ENCODE data around the gene C19orf12.
"Not testable (repeated sequence)": the region's sequence is repeated elsewhere in the genome, so short reads cannot be mapped to it uniquely, and the experiment has no call there.

C19orf12 gene

DNA sequence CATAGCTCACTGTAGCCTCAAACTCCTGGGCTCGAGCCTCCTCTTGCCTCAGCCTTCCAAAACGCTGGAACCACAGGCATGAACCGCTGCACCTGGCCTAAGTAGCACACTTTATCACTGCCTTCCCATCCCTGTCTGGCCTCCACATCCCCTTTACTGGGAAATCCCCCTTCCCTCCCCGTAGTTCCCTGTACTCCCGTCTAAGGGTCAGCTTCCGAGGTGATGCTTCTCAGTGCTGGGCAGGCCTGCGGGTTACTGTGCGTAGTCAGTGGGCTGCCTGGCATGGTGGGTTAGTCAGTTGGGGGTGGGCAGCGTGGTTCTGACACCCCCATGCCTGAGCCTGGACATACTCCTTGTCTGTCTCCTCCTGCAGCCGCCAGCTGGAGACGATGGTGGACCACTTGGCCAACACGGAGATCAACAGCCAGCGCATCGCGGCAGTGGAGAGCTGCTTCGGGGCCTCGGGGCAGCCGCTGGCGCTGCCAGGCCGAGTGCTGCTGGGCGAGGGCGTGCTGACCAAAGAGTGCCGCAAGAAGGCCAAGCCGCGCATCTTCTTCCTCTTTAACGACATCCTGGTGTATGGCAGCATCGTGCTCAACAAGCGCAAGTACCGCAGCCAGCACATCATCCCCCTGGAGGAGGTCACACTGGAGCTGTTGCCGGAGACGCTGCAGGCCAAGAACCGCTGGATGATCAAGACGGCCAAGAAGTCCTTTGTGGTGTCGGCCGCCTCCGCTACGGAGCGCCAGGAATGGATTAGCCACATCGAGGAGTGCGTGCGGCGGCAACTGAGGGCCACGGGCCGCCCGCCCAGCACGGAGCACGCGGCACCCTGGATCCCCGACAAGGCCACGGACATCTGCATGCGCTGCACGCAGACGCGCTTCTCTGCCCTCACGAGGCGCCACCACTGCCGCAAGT lies 41.4 kb downstream of the C19orf12 start:
- DNase-seq (ENCODE audit: low spot score), result no peak
- in situ Hi-C loops (cut with MboI; ENCODE audit: low pct_unique_long_range_greater_than_20kb, low sequenced_read_pairs, unreplicated experiment), result no loop called here
- TF ChIP-seq, protein P1, sequence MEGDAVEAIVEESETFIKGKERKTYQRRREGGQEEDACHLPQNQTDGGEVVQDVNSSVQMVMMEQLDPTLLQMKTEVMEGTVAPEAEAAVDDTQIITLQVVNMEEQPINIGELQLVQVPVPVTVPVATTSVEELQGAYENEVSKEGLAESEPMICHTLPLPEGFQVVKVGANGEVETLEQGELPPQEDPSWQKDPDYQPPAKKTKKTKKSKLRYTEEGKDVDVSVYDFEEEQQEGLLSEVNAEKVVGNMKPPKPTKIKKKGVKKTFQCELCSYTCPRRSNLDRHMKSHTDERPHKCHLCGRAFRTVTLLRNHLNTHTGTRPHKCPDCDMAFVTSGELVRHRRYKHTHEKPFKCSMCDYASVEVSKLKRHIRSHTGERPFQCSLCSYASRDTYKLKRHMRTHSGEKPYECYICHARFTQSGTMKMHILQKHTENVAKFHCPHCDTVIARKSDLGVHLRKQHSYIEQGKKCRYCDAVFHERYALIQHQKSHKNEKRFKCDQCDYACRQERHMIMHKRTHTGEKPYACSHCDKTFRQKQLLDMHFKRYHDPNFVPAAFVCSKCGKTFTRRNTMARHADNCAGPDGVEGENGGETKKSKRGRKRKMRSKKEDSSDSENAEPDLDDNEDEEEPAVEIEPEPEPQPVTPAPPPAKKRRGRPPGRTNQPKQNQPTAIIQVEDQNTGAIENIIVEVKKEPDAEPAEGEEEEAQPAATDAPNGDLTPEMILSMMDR (IDR thresholded peaks at IDR 0.05; ENCODE audit: extremely low read depth, insufficient read depth, missing control alignments), result no peak

DNA sequence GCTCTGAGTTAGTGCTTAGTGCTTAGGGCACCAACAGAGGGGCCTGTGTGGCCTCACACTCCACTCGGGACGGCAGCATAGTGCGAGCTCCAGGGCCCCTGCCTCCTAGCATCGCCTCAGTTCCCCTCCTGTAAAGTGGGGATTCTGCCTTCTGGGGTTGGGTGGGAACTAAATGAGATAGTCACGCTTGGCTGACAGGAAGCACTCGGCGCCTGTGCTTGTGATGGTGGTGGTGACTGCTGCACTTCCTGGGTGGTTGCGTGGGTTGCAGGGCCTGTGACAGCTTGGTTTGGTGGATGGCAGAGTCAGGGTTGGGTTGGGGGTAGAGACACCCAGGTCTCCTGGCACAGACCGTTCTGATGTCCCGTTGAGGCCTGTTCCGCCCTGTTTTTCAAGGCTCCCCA lies 42.1 kb downstream of the C19orf12 start:
- peak; percentile 70 for DNase-seq (ENCODE audit: low spot score)

DNA sequence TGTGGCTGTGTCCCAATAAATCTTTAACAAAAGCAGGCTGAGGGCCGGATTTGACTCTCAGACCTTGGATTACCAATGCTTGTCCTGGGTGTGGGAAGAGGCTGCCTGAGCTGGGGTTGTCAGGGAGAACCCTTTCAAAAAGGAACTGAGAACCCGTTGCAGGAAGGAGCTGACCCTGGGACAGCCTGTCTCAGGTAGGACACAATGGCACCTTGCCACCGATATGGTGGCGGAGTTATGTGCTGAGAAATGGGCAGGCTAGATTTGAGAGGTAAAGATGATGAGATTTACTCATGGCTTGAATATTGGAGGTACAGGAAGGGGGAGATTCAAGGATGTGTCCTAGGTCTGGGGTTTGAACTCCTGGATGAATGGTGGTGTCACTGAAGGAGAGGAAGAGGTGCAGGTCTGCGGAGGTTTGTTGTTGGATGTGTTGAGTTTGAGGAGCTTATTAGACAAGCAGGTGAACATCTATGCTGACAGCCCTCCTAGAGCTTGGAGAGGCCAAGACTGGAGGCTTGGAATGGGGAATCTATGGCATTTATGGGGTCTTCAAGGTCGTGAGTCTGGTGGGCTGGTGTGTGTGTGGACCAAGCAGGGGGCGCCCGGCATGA lies 42.6 kb downstream of the C19orf12 start:
- in situ Hi-C loops (cut with MboI; ENCODE audit: low pct_unique_long_range_greater_than_20kb, low sequenced_read_pairs, unreplicated experiment), result no loop called here
- TF ChIP-seq, protein P1 (IDR thresholded peaks at IDR 0.05; ENCODE audit: extremely low read depth, insufficient read depth, missing control alignments), result no peak
- peak; percentile 26 for DNase-seq (ENCODE audit: low spot score)

More for the DNA sequence above, 42.1 kb downstream of the C19orf12 start:
- in situ Hi-C loops (cut with MboI; ENCODE audit: low pct_unique_long_range_greater_than_20kb, low sequenced_read_pairs, unreplicated experiment), result no loop called here
- TF ChIP-seq, protein P1 (IDR thresholded peaks at IDR 0.05; ENCODE audit: extremely low read depth, insufficient read depth, missing control alignments), result no peak

DNA sequence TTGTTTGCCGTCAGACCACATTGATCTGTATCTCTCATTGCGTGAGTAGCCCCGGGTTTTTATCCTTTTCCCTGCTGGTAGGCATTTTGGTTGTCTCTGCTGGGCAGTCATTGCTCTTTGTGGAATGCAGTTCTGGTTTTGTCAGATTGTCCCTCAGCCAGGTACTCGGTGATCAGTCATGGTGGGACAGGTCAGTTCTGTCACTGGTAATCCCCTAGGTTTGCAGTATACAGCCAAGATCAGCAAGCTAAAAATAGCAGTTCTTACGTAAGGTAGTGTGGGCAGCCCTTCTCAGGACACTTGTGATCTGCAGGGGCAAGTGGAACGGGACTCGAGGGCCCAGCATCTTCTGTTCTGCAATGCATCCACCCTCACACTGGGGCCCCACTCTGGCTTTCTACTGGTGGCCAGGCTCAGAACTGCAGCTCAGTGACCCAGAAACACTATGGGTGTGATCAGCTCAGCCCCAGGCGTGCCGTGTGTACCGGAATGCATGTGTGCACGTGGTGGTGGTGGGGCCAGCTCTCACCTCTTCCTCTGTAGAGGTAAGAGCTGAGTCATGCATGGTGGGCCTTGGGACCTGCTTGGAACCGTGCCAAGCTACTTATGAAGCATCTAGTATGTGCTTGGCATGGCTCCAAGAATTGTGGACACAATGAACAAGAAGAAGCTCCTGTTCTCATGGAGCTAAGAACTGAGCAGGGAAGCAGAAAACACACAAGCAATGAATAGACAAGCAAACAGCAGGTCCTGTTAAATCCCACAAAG lies 43.5 kb downstream of the C19orf12 start:
- TF ChIP-seq, protein P1 (IDR thresholded peaks at IDR 0.05; ENCODE audit: extremely low read depth, insufficient read depth, missing control alignments), result peak; percentile 42
- DNase-seq (ENCODE audit: low spot score), result peak; percentile 84
- in situ Hi-C loops (cut with MboI; ENCODE audit: low pct_unique_long_range_greater_than_20kb, low sequenced_read_pairs, unreplicated experiment), result no loop called here

DNA sequence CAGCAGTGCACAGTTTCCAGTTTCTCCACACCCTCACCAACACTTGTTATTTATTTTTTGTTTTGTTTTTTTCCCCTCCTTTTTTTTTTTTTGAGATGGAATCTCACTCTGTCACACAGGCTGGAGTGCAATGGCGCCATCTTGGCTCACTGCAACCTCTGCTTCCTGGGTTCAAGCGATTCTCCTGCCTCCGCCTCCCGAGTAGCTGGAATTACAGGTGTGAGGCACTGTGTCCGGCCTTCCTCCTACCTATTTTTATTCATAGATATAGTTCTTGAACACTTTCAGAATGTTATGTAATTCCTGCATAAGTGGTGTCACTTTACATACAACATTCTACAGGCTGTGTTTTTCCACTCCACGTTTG lies 44.1 kb downstream of the C19orf12 start:
- DNase-seq (ENCODE audit: low spot score); in situ Hi-C loops (cut with MboI; ENCODE audit: low pct_unique_long_range_greater_than_20kb, low sequenced_read_pairs, unreplicated experiment): not testable (repeated sequence)

DNA sequence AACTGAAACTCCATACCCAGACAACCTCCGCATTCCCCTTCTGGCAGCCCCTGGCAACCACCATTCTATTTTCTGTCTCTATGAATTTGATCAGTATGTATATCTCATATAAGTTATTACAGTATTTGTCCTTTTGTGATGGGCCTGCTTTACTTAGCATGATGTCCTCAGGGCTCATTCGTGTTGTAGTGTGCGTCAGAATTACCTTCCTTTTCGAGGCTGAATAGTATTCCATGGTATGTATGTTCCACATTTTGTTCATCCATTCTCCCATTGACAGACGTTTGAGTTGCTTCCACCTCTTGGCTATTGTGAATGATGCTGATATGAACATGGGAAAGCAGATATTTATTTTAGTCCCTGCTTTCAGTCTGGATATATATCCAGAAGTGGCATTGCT lies 44.8 kb downstream of the C19orf12 start:
- TF ChIP-seq, protein P1 (IDR thresholded peaks at IDR 0.05; ENCODE audit: extremely low read depth, insufficient read depth, missing control alignments), result no peak
- in situ Hi-C loops (cut with MboI; ENCODE audit: low pct_unique_long_range_greater_than_20kb, low sequenced_read_pairs, unreplicated experiment), result no loop called here
- DNase-seq (ENCODE audit: low spot score), result no peak
